ENCODE data around the gene HMCES.

The HMCES gene

DNA sequence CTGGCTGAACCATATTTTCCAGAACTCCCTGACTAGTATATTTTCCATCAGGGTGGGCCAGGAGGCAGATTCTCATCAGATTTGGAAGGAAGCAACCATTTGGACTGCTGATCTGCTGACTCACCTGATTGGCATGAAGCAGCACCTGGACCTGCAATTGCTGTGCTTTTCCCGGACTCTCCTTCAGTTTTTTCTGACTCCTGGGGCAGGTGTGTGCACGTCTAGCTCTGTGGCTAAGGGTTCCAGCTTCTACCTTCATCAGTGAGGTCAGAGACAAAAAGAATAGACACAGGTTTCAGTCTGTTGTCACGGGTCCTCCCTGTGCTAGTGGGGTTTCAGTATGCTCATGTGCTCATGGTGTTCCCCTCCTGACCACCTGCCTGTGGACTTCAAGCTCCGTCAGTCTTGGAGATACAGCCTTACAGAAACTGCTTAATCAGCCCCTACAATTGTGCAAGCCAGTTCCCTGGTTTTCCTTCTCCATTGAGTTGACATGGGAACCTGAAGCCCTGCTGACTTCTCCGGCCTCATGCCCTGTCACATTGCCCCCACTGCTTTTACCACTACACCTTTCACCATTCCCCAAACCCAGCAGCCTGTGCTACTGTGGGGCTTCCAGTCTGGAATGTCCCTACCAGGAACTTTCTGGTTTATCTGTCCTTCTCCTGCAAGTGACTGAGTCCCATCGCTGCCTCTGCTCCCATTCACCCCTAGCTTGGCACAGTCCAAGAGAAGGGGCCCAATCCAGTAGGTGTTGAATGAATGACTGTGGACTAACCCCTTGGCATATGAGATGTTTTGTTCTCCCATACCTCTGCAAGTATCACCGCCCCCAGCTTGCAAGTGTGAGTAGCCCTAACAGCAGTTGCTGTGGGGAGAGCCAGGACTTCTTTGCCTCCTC, 31.7 kb downstream of the HMCES start:
- in situ Hi-C loops (cut with MboI; ENCODE audit: low pct_unique_long_range_greater_than_20kb, low sequenced_read_pairs, unreplicated experiment): no loop called here
- TF ChIP-seq, protein P1, sequence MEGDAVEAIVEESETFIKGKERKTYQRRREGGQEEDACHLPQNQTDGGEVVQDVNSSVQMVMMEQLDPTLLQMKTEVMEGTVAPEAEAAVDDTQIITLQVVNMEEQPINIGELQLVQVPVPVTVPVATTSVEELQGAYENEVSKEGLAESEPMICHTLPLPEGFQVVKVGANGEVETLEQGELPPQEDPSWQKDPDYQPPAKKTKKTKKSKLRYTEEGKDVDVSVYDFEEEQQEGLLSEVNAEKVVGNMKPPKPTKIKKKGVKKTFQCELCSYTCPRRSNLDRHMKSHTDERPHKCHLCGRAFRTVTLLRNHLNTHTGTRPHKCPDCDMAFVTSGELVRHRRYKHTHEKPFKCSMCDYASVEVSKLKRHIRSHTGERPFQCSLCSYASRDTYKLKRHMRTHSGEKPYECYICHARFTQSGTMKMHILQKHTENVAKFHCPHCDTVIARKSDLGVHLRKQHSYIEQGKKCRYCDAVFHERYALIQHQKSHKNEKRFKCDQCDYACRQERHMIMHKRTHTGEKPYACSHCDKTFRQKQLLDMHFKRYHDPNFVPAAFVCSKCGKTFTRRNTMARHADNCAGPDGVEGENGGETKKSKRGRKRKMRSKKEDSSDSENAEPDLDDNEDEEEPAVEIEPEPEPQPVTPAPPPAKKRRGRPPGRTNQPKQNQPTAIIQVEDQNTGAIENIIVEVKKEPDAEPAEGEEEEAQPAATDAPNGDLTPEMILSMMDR (IDR thresholded peaks at IDR 0.05; ENCODE audit: extremely low read depth, insufficient read depth, missing control alignments): no peak
- peak; percentile 78 for DNase-seq (ENCODE audit: low spot score)

DNA sequence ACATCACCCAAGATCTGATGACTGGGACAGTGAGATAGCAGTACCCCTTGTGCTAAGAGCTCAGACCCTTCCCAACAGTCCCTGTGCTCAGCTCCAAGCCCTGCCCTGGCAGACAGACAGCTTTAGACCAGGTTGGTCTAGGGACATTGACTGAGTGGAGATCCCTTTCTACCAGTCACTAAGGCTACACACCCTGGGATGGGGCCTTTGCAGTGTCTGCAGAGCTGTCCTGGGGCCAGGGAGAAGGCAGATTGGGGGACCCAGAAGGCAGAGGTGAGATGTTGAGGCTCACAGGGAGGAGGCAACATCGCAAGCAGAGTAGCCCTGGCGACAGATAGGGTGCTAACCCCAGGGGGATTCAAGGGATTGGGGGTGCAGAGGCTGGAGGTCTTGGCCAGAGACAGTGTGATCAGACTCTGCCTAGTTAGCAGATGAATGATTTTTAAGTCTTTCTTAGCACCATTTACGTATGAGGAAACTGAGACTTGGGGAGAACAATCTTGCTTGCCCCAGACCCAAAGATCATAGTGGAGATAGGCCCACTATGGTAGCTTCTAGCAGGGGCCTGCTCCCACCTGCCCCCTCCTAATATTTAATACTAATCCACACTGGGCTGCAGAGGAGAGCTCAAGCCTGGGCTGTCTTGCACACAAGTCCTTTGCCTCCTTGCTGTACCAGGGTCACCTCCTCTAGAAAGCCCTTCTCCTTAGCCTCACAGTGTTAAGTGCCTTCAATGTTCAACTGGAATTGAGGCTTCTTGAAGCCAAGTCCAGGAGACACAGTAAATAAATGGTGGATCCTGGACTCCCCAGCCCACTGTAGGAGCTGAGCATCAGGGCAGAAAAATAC, 32.6 kb downstream of the HMCES start:
- TF ChIP-seq, protein P1 (IDR thresholded peaks at IDR 0.05; ENCODE audit: extremely low read depth, insufficient read depth, missing control alignments): no peak
- DNase-seq (ENCODE audit: low spot score): peak; percentile 11
- in situ Hi-C loops (cut with MboI; ENCODE audit: low pct_unique_long_range_greater_than_20kb, low sequenced_read_pairs, unreplicated experiment): no loop called here

DNA sequence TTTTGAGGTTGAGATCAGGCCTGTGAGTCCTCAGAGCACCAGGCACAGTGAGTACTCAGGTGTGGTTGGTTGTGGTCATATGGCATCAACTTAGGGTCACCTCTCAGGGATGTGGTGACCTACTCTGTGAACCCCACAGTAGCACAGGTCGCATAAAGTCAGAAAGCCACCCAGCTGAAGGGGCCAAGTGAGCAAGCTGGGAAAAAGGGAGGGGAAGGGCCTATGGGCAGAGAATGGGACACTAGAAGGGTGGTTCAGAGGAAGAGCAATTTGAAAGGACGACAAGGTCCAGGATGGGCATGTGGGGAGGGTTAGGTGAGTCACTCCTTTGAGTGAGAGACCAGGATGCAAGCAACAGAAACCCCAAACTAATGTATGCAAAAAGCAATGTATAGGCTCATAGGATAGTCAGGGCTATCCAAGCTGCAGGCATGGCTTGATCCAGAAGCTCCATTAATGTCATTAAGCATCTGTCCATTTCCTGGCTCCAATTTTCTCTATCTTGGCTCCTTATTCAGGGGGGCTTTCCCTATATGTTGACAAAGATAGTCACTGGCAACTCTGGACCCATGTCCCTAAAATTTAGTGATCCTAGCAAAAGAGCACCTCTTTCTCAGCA, 33.5 kb downstream of the HMCES start:
- DNase-seq (ENCODE audit: low spot score): peak; percentile 23
- in situ Hi-C loops (cut with MboI; ENCODE audit: low pct_unique_long_range_greater_than_20kb, low sequenced_read_pairs, unreplicated experiment): no loop called here
- TF ChIP-seq, protein P1 (IDR thresholded peaks at IDR 0.05; ENCODE audit: extremely low read depth, insufficient read depth, missing control alignments): no peak

DNA sequence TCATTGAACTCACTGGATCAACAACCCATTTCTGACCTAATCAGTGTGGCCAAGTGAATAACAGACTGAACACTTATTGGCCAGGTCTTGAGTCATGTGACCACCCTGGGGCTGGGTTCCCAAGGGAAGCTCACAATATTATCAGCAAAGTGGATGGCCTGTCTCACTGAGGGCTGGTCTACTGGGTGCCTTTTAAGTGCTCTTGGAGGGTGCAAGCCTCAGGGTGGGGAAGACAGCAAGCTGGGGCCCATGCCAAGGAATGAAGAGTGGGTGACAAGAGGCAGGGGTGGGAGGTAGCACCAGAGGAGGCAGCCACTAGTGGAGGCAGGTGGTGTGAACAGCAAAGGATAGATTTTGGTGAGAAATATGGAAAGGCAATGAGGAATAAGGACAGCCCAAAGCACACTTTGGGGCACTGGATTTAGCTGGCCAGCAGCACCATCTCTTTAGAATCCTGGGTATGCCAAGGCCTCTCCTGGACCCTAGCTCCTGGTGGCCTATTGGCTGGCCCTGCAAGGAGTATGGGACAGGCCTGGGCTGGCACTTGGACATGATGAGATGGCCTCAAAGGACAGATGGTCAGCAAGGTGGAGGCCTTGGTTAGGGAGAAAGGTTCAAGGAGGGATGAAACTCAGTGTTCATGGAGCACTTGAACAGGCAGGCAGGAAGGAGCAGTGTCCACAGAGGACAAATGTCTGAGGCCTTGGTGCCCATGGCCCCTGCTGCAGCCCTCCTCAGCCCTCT, 34.2 kb downstream of the HMCES start:
- in situ Hi-C loops (cut with MboI; ENCODE audit: low pct_unique_long_range_greater_than_20kb, low sequenced_read_pairs, unreplicated experiment): no loop called here
- TF ChIP-seq, protein P1 (IDR thresholded peaks at IDR 0.05; ENCODE audit: extremely low read depth, insufficient read depth, missing control alignments): no peak
- DNase-seq (ENCODE audit: low spot score): no peak

DNA sequence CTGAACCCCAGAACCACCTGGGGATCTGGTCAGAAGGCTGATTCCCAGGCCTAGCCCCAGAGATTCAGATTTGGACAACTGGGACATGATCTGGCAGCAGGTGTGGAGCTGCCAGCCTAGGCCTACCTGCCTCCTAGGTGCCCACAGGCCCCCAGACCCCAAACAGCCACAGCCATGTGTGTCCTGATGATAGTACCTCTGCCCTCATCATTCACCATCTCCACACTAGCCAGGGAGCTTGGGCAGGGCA, 34.7 kb downstream of the HMCES start:
- DNase-seq (ENCODE audit: low spot score): no peak
- in situ Hi-C loops (cut with MboI; ENCODE audit: low pct_unique_long_range_greater_than_20kb, low sequenced_read_pairs, unreplicated experiment): no loop called here
- TF ChIP-seq, protein P1 (IDR thresholded peaks at IDR 0.05; ENCODE audit: extremely low read depth, insufficient read depth, missing control alignments): no peak
